ENCODE data around the gene NDUFA3.

Gene NDUFA3

GRCh38 chr19:54141356-54141755, 38.7 kb downstream of the NDUFA3 start:
- no peak for DNase-seq

- DNase-seq = no peak
Observed at GRCh38 chr19:54142166-54142780, 39.6 kb downstream of the NDUFA3 start.

- DNase-seq = no peak
Observed at GRCh38 chr19:54145541-54146158, 43.0 kb downstream of the NDUFA3 start.

GRCh38 chr19:54147676-54148075, 45.0 kb downstream of the NDUFA3 start:
- DNase-seq = no peak

- DNase-seq = no peak
Observed at GRCh38 chr19:54148158-54148557, 45.5 kb downstream of the NDUFA3 start.

- DNase-seq = no peak
Observed at GRCh38 chr19:54149021-54149812, 46.6 kb downstream of the NDUFA3 start.

GRCh38 chr19:54151362-54152035, 48.8 kb downstream of the NDUFA3 start:
- DNase-seq = no peak

GRCh38 chr19:54152267-54152666, 49.6 kb downstream of the NDUFA3 start:
- DNase-seq = no peak

GRCh38 chr19:54152878-54153524, 50.3 kb downstream of the NDUFA3 start:
- DNase-seq = no peak

GRCh38 chr19:54153731-54154326, 51.2 kb downstream of the NDUFA3 start:
- no peak for DNase-seq

GRCh38 chr19:54154603-54155345, 52.1 kb downstream of the NDUFA3 start:
- DNase-seq = peak; percentile 22

GRCh38 chr19:54155694-54156093, 53.0 kb downstream of the NDUFA3 start:
- no peak for DNase-seq

GRCh38 chr19:54156490-54156889, 53.8 kb downstream of the NDUFA3 start:
- DNase-seq = no peak

GRCh38 chr19:54156953-54157352, 54.3 kb downstream of the NDUFA3 start:
- DNase-seq = no peak
